HG02623 (cell line): Measurements from ENCODE around the gene PPP1R15A.
A peak's percentile ranks its signal among the peaks of the same experiment; 100 is the strongest.
"Not testable (repeated sequence)": the region's sequence is repeated elsewhere in the genome, so short reads cannot be mapped to it uniquely, and the experiment has no call there.

Experiments used
- ATAC-seq: cut with Tn5 transposase; IDR thresholded peaks from one replicate; pipeline ENCODE4 v1.9.1; 2021; ENCODE audit warnings: moderate library complexity; ENCODE audit not compliant: unreplicated experiment

Gene PPP1R15A

GRCh38 chr19:48858984-48859710, 13.1 kb upstream of the PPP1R15A start:
- ATAC-seq: peak; percentile 65

- no peak for ATAC-seq
Observed at GRCh38 chr19:48859711-48860572, 12.3 kb upstream of the PPP1R15A start.

GRCh38 chr19:48861313-48861712, 10.9 kb upstream of the PPP1R15A start:
- no peak for ATAC-seq

GRCh38 chr19:48862827-48863226, 9.4 kb upstream of the PPP1R15A start:
- no peak for ATAC-seq

- ATAC-seq: no peak
Observed at GRCh38 chr19:48866692-48867091, 5.5 kb upstream of the PPP1R15A start.

- no peak for ATAC-seq
Observed at GRCh38 chr19:48867123-48867745, 5.0 kb upstream of the PPP1R15A start.

- no peak for ATAC-seq
Observed at GRCh38 chr19:48867746-48868113, 4.5 kb upstream of the PPP1R15A start.

- no peak for ATAC-seq
Observed at GRCh38 chr19:48868114-48868886, 3.9 kb upstream of the PPP1R15A start, which contains the start of gene PLEKHA4. Gene PLEKHA4, minus strand, starts transcription at chr19:48868617. Its CDS starts 997 bp downstream, at chr19:48867620.

GRCh38 chr19:48870048-48870447, 2.2 kb upstream of the PPP1R15A start:
- ATAC-seq: no peak

GRCh38 chr19:48871471-48872181, 595 bp upstream of the PPP1R15A start:
- ATAC-seq: not testable (repeated sequence)

- ATAC-seq: no peak
Observed at GRCh38 chr19:48872884-48873475, 759 bp downstream of the PPP1R15A start.

- no peak for ATAC-seq
Observed at GRCh38 chr19:48873476-48874302, 1.5 kb downstream of the PPP1R15A start.

- ATAC-seq: no peak
Observed at GRCh38 chr19:48874303-48875135, 2.3 kb downstream of the PPP1R15A start.

GRCh38 chr19:48876043-48876981, 4.1 kb downstream of the PPP1R15A start:
- ATAC-seq: not testable (repeated sequence)

GRCh38 chr19:48877855-48878195, 5.6 kb downstream of the PPP1R15A start:
- ATAC-seq: no peak

- ATAC-seq: no peak
Observed at GRCh38 chr19:48878196-48879024, 6.2 kb downstream of the PPP1R15A start.
